ENCODE data around the gene C6orf136. TPM values are rescaled to one million over a fixed set of nuclear protein-coding genes. Genes with fewer than 3 reads are reported as not detected.

C6orf136 gene
- total RNA-seq, 1 donor from 2014 or later = 15.7 TPM

- Histone ChIP-seq H3K36me3 (no peaks in the 10 kb centered on the region), H3K4me3 (peak overlapping the region; percentile 55 to 76), H3K4me1 (peaks cover 48% of the 10 kb centered on the region), H3K27me3 (no peaks in the 10 kb centered on the region), H3K9me3 (no peaks in the 10 kb centered on the region), H3K27ac (peak overlapping the region; percentile 92)
- intact Hi-C loops (cut with DNase I) = loop anchor here (10.0 kb wide), 2 partner anchors 74 to 196 kb away; partner anchors contain the start of genes DDR1, MRPS18B and PPP1R10
- no peak for DNase-seq (ENCODE audit: extremely low spot score in 2 of 2)
- no peak for TF ChIP-seq CTCF (IDR thresholded peaks at IDR 0.05)
- TF ChIP-seq POLR2AphosphoS5 (IDR thresholded peaks at IDR 0.05; ENCODE audit: insufficient read depth in 1 of 2, low read depth in 1 of 2) = no peak
- no peak for TF ChIP-seq POLR2A (IDR thresholded peaks at IDR 0.05)
Measured at GRCh38 chr6:30689022-30689865, 42.3 kb downstream of the C6orf136 start.

GRCh38 chr6:30689985-30690384 is 43.1 kb downstream of the C6orf136 start:
- H3K9me3 ChIP-seq = no peaks in the 10 kb centered on the region
- H3K4me1 ChIP-seq = peaks cover 41% of the 10 kb centered on the region
- intact Hi-C loops (cut with DNase I) = loop anchor here (10.0 kb wide), 2 partner anchors 75 to 195 kb away; partner anchors contain the start of genes DDR1, MRPS18B and PPP1R10
- TF ChIP-seq POLR2AphosphoS5 (IDR thresholded peaks at IDR 0.05; ENCODE audit: insufficient read depth in 1 of 2, low read depth in 1 of 2) (no peak), CTCF (IDR thresholded peaks at IDR 0.05) (no peak), POLR2A (IDR thresholded peaks at IDR 0.05) (no peak)
- DNase-seq (ENCODE audit: extremely low spot score in 2 of 2) = no peak
- H3K36me3 ChIP-seq = no peaks in the 10 kb centered on the region
- peak overlapping the region; percentile 55 to 76 for H3K4me3 ChIP-seq
- H3K27ac ChIP-seq = peak overlapping the region; percentile 92
- H3K27me3 ChIP-seq = no peaks in the 10 kb centered on the region

- no peak for DNase-seq (ENCODE audit: extremely low spot score in 2 of 2)
- H3K4me1 ChIP-seq = peaks cover 35% of the 10 kb centered on the region
Measured at GRCh38 chr6:30690403-30691207, 43.7 kb downstream of the C6orf136 start, which contains the start of gene NRM. Gene NRM, minus strand, starts transcription at chr6:30690984. Its CDS starts 10 bp downstream, at chr6:30690974.

DNA sequence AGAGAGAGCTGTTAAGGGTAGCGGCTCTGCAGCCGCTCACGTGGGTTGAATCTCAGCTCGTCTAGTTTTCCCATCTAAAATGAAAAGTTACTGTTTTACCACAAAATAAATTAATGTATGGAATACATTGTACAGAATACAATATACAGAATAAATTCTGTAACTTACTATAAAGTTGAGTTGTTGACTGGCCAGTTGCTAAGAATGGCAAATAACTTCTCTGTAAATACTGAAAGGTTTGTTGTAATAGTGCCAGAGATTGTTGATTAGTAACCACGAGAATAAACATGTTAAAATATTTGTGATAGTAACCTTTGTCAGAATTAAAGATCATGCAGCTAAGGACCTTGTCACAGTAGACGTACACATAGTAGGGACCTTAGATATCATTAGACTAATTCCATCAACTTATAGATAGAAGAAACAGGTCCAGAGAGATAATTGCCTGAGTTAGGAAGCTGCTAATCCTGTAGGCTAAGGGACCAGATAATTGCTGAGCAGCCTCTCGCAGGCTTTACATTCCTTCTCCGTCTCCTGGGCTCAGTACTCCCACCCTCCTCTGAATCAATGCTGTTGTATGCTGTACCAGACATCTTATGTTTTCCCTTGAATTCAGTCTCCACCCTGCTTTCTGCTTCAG is 44.4 kb downstream of the C6orf136 start:
- Histone ChIP-seq H3K4me3 (peak overlapping the region; percentile 55 to 76), H3K9me3 (no peaks in the 10 kb centered on the region), H3K27ac (peak overlapping the region; percentile 92), H3K4me1 (peaks cover 29% of the 10 kb centered on the region), H3K36me3 (no peaks in the 10 kb centered on the region), H3K27me3 (no peaks in the 10 kb centered on the region)
- TF ChIP-seq POLR2A (IDR thresholded peaks at IDR 0.05) (no peak), CTCF (IDR thresholded peaks at IDR 0.05) (no peak), POLR2AphosphoS5 (IDR thresholded peaks at IDR 0.05; ENCODE audit: insufficient read depth in 1 of 2, low read depth in 1 of 2) (no peak)
- no peak for DNase-seq (ENCODE audit: extremely low spot score in 2 of 2)
- intact Hi-C loops (cut with DNase I) = no loop called here

More at GRCh38 chr6:30690403-30691207, 43.7 kb downstream of the C6orf136 start, which contains the start of gene NRM:
- H3K27ac ChIP-seq = peak within 1 kb of the TSS; percentile 92
- H3K4me3 ChIP-seq = peak within 1 kb of the TSS; percentile 55 to 76
- TF ChIP-seq CTCF (IDR thresholded peaks at IDR 0.05) = no peak
- TF ChIP-seq POLR2AphosphoS5 (IDR thresholded peaks at IDR 0.05; ENCODE audit: insufficient read depth in 1 of 2, low read depth in 1 of 2) = peak; percentile 48 to 77
- H3K27me3 ChIP-seq = no peaks in the 10 kb centered on the region
- intact Hi-C loops (cut with DNase I) = no loop called here
- H3K36me3 ChIP-seq = no peaks in the 10 kb centered on the region
- H3K9me3 ChIP-seq = no peaks in the 10 kb centered on the region

Data from vagina (tissue), 2 donors.